ENCODE measurements around the gene SLC17A9. TPM values are rescaled to one million over a fixed set of nuclear protein-coding genes. Genes with fewer than 3 reads are reported as not detected.
A peak's percentile ranks its signal among the peaks of the same experiment; 100 is the strongest.

Gene SLC17A9
- total and polyA plus RNA-seq, 11 donors: 0.16 to 6.6 (median 0.85) TPM

- DNase-seq (peak in 2 of 5 donors; percentile 5 to 44), ATAC-seq (peak in 1 of 4 donors; percentile 7)
- TF ChIP-seq POLR2A (IDR thresholded peaks at IDR 0.05) (no peak), CTCF (IDR thresholded peaks at IDR 0.05) (no peak)
- intact Hi-C loops (cut with DNase I): loop anchor here in 1 of 10 donors (10.0 kb wide), 1 partner anchor 331 kb away; no protein-coding TSS in a partner anchor
- no peaks in the 10 kb centered on the region for H3K9me3 ChIP-seq
- 76 to 80% (median 78%) methylated on average over 21 to 25 of the region's 25 CpGs for WGBS, 4 donors
- no peaks in the 10 kb centered on the region for H3K36me3 ChIP-seq
- H3K27me3 ChIP-seq: peaks cover 7 to 81% (median 26%) of the 10 kb centered on the region in 9 donors
- no peak overlapping the region for H3K4me3 ChIP-seq
- H3K4me1 ChIP-seq: no peaks in the 10 kb centered on the region
- H3K27ac ChIP-seq: no peak overlapping the region
These were observed 43.5 kb downstream of the SLC17A9 start for GRCh38 chr20:62995898-62996595.

GRCh38 chr20:62996596-62996982, 44.1 kb downstream of the SLC17A9 start:
- ATAC-seq: no peak
- Histone ChIP-seq H3K27me3 (peaks cover 7 to 82% (median 31%) of the 10 kb centered on the region in 9 donors), H3K9me3 (no peaks in the 10 kb centered on the region), H3K27ac (no peak overlapping the region), H3K4me1 (no peaks in the 10 kb centered on the region), H3K36me3 (no peaks in the 10 kb centered on the region), H3K4me3 (no peak overlapping the region)
- intact Hi-C loops (cut with DNase I): loop anchor here in 1 of 10 donors (10.0 kb wide), 1 partner anchor 332 kb away; no protein-coding TSS in a partner anchor
- no peak for TF ChIP-seq POLR2A (IDR thresholded peaks at IDR 0.05)
- no peak for TF ChIP-seq CTCF (IDR thresholded peaks at IDR 0.05)
- 85 to 87% (median 87%) methylated on average over 13 to 14 of the region's 14 CpGs for WGBS, 4 donors
- peak in 1 of 5 donors; percentile 46 for DNase-seq

- no peak for DNase-seq
- WGBS, 4 donors: 25 to 40% (median 32%) methylated on average over 19 to 20 of the region's 20 CpGs
- Histone ChIP-seq H3K9me3 (no peaks in the 10 kb centered on the region), H3K36me3 (no peaks in the 10 kb centered on the region), H3K4me3 (no peak overlapping the region), H3K4me1 (no peaks in the 10 kb centered on the region), H3K27me3 (peaks cover 8 to 82% (median 38%) of the 10 kb centered on the region in 9 donors), H3K27ac (no peak overlapping the region)
- peak in 2 of 4 donors; percentile 18 to 26 for ATAC-seq
- TF ChIP-seq CTCF (IDR thresholded peaks at IDR 0.05): no peak
- TF ChIP-seq POLR2A (IDR thresholded peaks at IDR 0.05): no peak
- intact Hi-C loops (cut with DNase I): loop anchor here in 1 of 10 donors (10.0 kb wide), 1 partner anchor 333 kb away; no protein-coding TSS in a partner anchor
These were observed 45.0 kb downstream of the SLC17A9 start for GRCh38 chr20:62997417-62998035.

- intact Hi-C loops (cut with DNase I): loop anchor here in 1 of 10 donors (10.0 kb wide), 1 partner anchor 334 kb away; no protein-coding TSS in a partner anchor
- Histone ChIP-seq H3K36me3 (no peaks in the 10 kb centered on the region), H3K4me1 (no peaks in the 10 kb centered on the region), H3K27ac (no peak overlapping the region), H3K9me3 (no peaks in the 10 kb centered on the region), H3K4me3 (no peak overlapping the region), H3K27me3 (peaks cover 11 to 87% (median 47%) of the 10 kb centered on the region in 9 donors)
- no peak for TF ChIP-seq POLR2A (IDR thresholded peaks at IDR 0.05)
- TF ChIP-seq CTCF (IDR thresholded peaks at IDR 0.05): no peak
- ATAC-seq (no peak), DNase-seq (no peak)
- WGBS, 4 donors: 68 to 79% (median 76%) methylated on average over 5 of the region's 5 CpGs
These were observed 45.9 kb downstream of the SLC17A9 start for GRCh38 chr20:62998449-62998848.

All from heart left ventricle (tissue), 16 donors.